C1 segment of cervical spinal cord (tissue), 14 donors: ENCODE data around the gene PGS1.

Experiments used
- DNase-seq, 14 donors: peaks; one replicate each; lab custom pipeline; 2025; lab: John Stamatoyannopoulos, UW

Gene PGS1

DNA sequence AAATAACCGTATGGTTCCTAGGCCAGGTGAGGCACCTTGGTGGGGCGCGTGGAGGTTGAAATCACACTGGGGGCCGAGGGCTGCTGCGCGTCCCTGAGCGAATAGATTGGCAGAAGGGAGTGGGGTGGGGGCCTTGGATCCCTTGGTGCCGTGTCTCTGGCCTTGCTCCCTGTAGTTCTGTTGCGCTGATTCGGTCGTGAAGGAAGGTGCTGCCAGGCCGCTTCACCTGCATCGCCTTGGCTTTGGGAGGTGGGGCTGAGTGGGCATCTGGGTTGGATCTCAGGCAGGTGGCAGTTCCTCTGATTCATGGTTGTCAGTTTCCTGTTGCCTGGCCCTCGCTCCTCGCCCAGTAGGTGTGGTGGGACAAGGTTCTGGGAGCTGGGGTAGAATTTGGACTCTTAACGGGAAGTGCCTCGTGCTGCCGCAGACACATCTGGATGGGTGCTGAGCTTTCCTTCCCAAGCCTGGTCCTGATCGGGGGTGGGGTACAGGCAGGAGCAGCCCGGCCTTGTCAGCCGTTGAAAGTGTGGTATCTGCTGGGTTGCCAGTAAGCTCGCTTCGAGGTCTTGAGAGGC lies 30.1 kb downstream of the PGS1 start:
- DNase-seq = no peak

DNA sequence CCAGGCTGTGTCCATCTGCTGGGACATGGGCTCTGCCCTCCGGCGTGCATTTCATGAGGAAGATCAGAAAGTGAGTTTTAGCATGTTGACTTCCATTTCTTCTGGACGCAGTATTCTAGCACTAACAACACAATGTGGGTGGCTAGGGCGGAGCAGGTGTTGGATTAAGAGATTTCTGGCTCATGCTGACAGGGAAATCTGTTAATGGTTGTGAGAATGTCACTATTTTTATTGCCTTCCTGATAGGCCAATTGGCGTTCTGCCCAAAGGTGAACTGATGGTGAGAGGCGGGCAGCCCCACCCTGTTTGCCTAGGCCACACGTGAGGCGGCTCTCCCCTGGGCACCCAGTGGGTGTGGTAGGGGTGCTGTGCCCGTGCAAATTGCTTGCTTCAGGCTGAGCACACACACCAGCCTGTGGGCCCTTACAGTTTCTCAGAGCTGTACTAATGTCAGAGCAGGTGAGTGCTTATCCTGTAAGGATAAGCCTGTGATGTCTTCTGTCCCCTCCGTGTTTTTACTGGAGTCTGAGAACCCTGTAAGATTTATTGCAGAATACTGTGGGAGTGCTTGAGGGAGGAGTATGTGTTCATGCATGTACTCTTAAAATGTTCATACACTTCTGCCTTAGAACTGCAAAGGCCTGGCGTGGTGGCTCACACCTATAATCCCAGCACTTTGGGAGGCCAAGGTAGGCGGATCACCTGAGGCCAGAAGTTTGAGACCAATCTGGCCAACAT lies 30.9 kb downstream of the PGS1 start:
- DNase-seq = peak in 1 of 14 donors; percentile 50

DNA sequence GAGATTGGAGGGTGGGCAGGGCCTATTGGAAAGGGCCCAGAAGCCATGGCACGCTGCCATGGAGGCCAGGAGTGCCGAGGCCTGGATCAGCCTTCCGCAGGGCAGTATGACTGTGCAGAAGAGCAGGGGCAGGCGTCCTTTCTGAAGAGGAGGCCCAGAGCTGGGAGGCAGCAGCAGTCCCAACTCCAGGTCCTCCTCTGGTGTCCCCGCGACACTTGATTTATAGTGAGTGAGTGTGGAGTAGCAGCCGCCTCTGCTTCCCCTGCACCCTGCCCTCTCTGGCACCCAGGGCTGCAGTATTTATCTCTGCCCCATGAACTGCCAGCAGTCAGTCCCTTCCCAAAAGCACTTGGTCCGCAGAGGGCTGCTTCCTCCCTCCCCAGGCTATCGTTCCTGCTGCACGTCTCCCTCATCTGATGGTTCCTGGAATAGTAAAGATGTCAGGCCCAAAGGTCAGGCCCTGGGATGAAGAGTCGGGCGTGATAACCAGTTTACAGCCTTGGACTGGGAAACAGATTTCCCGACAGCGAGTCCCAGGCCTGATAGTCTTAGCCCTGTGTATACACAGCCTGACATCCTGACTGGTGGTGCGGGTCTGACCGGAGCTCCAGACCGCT lies 32.9 kb downstream of the PGS1 start:
- no peak for DNase-seq

DNA sequence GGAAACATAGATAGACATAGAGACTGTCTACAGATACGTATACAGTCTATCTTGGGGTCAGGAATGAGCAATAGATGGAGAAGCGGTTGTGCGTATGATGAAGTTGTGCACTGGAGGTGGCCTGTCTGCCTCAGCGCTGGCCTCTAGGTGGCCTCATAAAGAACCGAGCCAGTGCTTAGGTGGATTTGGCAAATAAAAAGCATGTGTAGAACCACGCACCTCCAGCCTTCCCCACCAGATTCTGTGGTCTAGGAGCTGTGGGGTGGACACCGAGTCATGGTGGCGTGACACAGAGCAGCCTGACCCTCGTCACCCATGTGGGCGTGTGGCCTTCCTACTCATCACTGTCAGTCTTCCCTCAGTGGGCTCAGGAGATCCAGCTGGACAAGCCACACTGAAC lies 34.0 kb downstream of the PGS1 start:
- no peak for DNase-seq

DNA sequence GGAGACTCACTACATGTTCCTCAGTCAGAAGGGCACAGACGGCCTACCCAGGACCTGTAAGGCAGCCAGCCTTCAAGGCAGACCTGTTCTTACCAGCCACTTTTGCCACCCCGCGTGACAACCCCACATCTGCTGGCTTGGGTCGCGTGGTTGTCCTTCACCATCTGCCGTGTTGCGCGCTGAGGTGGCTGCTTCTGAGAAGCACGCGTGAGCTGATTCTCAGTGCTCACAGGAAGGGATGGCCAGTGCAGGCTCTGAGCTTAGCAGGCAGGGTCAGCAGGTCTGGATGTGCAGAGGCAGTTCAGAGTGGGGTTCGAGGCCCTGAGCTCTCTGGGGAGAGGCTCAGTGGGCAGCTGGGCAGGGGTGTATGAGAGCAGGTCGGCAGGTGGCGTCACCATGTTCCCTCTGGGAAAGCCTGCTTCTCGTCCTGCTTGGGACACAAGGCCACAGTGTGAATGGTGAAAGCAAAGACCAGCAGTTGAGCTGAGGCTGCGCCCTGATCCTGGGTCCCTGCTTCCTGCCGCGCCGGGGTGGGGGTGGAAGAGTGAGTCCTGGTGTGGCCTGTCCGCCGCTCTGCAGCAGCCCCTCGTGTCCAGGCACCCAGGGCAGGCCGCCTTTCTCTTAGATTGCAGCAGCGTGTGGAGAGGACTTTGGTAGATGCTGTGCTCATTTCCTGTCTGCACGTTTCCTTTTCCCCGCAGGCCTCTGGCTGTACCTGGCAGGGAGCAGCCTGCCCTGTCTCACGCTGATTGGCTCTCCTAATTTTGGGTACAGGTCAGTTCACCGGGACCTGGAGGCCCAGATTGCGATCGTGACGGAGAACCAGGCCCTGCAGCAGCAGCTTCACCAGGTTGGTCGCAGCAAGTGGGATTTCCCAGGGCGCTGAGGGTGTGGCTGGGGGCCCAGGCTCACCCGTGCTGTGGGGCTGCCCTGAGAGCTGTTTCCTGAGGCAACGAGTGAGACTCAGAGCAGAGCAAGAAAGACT lies 36.0 kb downstream of the PGS1 start:
- no peak for DNase-seq

DNA sequence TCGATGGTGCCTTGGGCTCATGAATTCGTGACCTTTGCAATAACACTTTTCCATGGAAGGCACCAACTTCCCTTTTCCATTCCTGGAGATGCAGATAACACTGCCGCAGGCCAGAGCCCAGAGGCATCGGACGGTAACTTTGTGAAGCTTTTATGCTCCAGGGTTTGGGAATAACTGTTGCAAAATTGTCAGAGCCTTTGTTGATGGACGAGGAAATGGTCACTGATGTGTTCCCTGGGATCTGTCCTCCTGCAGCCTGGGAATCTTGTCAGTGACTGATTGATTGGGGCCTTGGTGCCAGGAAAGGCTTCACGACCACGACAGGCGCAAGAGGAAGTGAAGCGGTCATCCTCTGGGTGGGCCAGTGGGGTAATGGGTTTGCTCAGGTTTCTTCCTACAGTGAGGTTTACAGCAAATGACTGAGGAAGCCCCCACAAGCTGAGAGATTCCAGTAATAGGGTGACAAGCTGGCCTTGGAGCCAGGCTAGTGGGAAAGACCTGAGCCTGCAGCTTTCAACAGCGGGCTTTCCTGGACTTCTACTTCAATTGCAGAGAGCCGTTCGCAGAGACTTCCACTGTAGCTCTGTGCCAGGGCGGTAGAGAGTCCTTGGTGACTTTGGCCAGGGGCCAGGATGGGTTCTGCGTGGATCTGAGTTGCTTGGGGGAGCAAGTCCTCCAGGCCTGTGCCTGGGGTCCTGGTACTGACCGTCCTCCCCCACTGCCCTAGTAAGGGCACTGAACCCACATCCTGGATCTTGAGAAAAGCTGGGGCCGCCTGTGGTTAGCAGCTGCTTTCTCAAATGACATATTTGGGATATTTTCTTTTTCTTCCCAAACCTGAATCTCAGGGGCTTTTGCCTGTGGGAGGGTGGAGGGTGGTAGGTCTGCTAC lies 37.6 kb downstream of the PGS1 start:
- DNase-seq = peak in 4 of 14 donors; percentile 12 to 59 (median 19)

DNA sequence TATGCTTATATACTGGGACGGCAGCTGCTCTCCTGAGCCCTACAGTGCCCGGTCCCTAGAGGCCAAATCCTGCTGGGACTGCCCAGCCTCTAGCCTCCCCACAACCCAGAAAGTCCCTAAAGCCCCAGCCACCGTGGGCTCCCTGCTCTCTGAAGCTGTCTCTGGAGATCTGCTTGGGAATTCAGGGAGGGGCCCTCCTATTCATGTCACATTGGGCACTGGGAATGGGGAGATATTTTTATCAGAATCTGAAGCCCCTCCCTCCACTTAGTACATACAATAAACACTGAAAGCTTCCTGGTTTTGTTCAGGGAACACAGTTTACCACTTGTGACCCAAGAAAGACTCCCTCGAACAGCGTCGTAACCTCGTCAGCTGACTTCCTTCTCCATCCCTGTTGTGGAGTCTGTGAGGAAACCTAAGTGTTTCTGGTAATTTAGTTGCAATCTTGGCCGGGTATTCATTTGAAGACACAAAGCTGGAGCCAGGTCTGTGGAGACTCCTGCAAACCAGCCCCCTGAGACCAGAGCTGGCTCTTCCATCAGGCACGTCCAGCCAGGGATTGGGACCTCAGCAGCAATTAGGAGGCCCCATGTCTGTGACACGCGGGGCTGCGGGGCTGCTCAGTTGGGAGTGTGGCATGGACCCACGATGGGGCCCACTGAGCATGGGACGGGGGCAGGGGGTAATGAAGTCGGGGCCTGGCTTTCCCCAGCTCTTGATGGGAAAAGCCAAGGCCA lies 38.5 kb downstream of the PGS1 start:
- DNase-seq = peak in 6 of 14 donors; percentile 11 to 55 (median 22)

DNA sequence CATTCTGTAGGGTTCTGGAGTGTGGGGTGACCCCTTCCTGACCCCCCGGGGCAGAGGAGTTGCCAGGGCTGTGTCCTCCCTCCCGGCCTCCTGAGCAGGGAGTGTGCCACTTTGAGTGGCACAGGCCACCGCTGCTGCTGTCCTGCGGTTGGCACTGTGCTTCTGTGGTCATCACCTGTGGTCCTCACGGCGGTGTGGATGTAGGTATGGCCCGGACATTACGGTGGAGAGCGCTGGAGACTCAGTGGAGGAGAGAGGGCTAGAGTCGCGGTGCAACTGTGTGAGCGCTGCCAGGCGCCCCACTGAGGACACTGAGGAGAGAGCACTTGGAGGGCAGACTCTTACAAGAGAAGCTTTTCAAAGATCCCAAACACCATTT lies 39.1 kb downstream of the PGS1 start:
- DNase-seq = no peak

DNA sequence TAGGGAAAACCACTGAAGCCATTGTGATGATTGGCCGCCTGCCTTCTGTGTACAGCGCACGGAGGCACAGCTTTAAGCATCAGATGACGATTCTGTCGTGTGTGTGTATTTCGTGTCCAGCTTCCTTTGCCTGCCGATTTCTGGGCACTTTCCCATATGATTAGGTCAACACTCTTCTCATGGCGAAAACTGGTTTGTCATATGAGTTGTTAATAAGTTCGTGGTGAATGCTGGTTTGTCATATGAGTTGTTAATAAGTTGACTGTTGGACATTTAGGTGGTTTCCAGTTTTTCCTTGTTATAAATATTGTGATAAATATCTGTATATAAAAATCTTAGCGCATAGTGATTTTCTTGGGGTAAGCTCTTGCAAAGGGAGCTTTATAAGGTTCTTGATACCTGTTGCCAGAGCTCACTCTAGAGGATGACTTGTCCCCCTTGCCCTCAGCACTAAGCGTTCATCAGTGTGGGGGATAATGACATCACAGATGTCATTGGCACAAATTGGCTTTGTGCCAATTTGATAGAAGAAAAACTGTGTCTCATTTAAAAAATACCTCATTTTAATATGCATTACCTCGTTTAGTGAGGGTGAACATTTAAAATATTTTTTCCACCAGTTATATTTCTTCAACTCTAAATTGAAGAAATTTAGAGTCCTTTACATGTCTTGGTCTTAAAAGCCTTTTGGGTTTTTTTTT lies 40.0 kb downstream of the PGS1 start:
- no peak for DNase-seq

DNA sequence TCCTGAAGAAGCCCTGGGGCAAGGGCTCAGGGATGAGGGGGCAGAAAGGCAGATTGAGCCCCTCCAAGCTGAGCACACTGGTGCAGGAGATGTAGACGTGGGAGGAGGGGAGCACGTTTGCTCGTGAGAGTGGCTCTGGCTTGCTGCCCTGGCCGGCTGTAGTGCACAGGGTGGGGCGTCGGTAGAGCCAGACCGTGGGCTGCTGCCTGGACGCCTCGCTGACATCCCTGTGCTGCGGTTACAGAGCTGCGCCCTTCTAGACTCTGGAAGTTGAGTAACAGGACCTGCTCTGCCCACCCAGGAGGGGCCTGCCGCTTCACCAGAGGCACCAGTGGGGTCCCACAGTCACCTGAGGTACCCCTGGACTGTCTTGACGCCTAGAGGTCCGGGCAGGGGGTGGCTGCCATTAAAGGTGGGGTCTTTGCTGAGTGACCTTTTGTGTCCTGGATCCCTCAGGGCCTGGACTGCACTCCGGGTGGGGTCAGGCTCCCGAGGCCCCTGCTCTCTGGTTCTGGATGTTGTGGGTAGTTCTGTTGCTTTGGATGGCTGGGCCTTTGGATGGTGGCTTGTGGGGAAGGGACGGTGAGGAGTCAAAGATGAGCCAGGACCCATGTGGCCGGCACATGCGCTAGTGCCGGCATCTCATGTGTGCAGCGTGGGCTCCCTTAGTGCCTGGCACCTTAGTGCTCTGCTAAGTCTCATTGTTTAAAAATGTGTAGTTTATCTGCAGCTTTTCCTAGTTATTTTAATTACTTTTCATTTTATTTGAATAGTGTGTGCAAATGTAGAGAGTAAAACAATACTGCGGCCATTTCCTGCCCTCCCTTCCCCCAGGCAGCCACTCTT lies 41.7 kb downstream of the PGS1 start:
- no peak for DNase-seq

DNA sequence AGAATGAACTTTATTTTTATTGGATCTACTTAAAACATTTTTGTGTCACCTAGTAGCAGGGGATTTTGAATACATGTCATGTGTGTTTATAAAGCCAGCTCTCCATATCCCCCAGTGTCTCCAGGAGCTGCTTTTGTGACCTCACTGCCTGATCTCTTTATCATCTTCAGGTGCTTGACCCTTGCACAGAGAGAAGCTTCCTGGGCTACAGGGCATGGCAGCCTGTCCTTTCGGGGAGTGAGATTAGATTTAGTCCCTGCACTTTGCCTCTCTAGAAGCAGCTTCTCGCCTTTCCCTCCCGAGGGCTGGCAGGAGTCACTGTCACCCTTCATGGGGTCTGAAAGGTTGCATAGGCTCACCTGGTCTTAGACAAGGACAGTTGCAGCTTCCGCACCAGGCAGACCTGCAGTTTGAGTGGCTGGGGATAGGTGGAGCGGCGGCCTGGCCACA lies 42.7 kb downstream of the PGS1 start:
- DNase-seq = no peak

DNA sequence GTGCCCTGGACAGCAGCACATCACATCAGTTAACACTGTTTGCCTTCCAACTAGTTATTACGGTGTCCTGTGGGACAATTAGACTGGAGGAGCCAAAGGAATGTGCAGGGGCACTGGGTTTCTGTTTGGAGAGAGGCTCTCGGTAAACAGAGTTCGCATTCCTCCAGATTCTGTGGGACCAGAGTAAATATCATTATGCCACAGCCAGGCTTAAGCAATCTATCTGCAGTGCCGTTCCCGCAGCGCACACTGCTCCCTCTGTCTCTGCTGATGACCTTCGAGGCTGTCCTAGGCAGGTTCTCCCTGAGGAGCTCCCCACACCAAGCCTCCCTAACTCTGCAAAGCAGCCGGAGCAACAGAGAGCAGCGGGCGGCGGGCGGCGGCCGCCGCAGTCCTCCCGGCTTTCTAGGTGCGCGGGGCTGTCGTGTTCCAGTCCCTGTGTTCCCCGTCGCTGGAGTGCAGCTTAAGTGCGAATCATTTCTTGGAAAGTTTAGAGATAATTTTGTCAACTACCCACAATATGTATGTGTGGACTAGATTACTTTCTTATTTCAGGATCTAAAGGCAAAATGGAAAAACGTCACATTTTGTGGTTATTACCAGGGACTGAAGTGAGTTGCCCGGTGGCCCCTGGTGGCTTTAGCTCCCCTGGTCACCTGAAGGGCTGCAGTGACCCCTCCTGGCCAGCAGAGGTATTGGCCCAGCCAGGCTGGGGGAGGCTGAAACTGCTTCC lies 43.3 kb downstream of the PGS1 start:
- DNase-seq = peak in 9 of 14 donors; percentile 17 to 72 (median 47)

DNA sequence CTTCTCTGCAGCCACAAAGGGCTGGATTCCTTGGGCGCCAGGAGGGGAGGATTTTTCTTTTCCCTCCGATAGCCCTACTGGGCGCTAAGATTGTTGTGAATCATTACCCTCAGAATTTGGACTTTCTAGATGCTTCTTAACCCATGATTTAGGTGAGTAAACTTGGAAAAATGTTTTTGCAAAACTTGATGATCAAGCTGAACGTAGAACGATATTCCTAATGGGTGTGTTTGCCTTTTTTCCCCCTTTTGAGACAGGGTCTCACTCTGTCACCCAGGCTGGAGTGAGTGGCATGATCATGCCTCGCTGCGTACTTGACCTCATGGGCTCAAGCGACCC lies 43.8 kb downstream of the PGS1 start:
- no peak for DNase-seq

DNA sequence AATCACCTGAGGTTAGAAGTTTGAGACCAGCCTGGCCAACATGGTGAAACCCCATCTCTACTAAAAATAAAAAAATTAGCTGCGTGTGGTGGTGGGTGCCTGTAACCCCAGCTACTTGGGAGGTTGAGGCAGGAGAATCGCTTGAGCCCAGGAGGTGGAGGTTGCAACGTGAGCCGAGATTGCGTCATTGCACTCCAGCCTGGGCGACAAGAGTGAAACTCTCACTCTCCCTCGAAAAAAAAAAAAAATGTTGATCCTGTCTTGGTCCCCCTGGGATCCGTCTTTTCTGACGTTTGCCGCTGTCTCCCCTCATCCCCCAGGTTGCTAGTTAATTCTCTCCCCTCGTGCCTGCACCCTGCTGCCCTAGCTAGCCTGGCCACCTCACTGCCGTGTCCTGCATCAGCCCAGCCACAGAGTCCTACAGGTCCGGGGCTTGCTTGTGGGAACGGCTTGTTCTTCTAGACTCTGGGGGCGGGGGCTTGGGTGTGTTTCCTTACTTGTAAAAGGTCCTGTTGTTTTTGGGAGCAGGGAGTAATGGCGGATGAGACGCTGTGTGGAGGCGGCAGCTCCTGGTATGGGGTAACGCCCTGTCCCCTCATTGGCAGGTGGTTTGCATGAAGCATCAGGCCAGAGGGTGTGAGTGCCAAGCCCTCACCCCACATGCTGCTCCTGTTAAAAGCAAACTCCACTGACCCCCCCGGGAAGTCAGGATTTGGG lies 44.6 kb downstream of the PGS1 start:
- DNase-seq = no peak

DNA sequence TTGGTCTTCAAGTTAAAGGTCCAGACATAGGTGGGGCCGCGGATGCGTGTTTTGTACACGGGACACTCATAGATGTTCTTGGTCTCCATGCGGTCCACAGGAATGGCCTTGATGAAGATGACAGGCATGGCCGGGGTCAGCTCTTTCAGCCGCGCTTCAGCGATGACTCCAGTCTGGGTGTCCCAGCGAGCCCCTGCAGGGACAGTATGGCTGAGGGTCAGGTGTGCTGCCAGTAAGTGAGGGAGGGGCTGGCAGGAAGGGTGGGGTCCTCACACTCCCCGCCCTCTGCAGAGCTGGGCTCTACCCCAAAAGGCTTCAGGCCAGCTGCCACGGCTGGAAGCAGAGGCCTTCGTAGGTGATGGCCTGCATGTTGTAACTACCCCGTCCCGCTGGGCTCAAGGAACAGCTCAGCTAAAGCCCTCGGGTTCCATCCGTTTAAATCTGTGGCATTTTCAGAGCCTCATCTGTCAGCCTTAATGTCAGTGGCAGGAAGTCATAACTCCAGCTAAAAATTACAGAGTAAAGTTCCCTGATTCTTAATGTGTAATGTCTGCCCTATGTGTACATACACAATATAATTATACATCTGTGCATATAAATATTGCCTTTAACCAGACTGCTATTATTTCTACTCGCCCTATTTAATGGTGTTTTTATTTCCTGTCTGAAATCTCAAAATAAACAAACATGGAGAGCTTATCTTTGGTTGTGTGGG lies 45.7 kb downstream of the PGS1 start:
- no peak for DNase-seq

DNA sequence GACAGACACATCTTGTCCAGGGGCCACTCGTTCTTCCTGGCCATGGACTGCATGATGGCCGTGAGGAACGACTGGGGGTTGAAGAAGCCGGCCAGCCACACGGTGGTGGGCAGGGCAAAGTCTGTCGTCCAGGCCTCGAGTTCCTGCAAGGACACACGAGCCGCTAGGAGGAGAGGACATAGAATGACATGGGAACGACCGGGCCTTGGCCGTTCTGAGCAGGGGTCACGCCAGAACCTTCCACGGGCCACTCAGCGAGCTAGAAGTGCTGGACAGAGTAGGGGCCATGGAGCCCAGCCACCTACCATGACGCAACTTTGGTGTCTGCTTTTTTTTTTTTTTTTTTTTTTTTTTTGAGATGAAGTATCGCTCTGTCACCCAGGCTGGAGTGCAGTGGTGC lies 47.0 kb downstream of the PGS1 start:
- no peak for DNase-seq
